GM12875 (cell line): Measurements from ENCODE around the gene USP6NL.

ENCODE experiments used
- H3K4me3 ChIP-seq: one replicate; pipeline ENCODE4 v1.5.1; 2011; ENCODE audit warnings: low read depth, low read length, control low read depth
- TF ChIP-seq, protein P1 (sequence below): IDR thresholded peaks from 2 replicates; pipeline ENCODE4 v1.5.1; 2011; ENCODE audit warnings: low read depth, mild to moderate bottlenecking, control low read depth, inconsistent platforms, low read length, moderate library complexity, borderline replicate concordance; ENCODE audit not compliant: insufficient read depth

The USP6NL gene

DNA sequence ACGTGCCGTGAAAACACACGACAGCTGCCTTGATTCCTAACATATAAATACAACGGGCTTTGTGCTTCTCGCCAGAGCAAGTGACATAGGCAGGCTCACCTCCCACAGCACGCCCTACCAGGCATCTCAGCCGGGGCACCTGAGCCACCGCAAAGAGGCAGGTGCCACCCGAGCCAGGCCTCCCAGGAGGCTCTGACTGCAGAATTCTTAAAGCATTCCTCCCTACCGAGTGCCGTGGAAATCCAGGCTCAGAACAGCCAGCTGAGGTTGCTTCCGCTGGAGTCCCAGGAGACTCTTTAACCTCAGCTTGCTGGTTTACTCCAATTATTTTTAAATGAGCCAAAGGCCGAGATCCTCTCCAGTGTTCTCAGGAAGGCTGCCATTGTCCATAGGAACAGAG is 206.5 kb downstream of the USP6NL start:
- TF ChIP-seq, protein P1, sequence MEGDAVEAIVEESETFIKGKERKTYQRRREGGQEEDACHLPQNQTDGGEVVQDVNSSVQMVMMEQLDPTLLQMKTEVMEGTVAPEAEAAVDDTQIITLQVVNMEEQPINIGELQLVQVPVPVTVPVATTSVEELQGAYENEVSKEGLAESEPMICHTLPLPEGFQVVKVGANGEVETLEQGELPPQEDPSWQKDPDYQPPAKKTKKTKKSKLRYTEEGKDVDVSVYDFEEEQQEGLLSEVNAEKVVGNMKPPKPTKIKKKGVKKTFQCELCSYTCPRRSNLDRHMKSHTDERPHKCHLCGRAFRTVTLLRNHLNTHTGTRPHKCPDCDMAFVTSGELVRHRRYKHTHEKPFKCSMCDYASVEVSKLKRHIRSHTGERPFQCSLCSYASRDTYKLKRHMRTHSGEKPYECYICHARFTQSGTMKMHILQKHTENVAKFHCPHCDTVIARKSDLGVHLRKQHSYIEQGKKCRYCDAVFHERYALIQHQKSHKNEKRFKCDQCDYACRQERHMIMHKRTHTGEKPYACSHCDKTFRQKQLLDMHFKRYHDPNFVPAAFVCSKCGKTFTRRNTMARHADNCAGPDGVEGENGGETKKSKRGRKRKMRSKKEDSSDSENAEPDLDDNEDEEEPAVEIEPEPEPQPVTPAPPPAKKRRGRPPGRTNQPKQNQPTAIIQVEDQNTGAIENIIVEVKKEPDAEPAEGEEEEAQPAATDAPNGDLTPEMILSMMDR = no peak
- no peak overlapping the region for H3K4me3 ChIP-seq
